Neural cell (in vitro differentiated cells): ENCODE data around the gene ARNT2. TPM values are rescaled to one million over a fixed set of nuclear protein-coding genes. Genes with fewer than 3 reads are reported as not detected.

Source experiments
- H2AFZ ChIP-seq: fragments of 200-600, 300-800 bp; sonication (generic), shearing (Covaris generic); 2 replicates; pipeline ENCODE4 v1.6.0; 2014; ENCODE audit warnings: low read depth, mild to moderate bottlenecking, antibody characterized with exemption, low read length, moderate library complexity
- H3F3A ChIP-seq: fragments of 200-600 bp; shearing (Covaris generic); 2 replicates; pipeline ENCODE4 v1.6.1; 2016; ENCODE audit warnings: mild to moderate bottlenecking, moderate library complexity, mixed read lengths, antibody characterized with exemption, low read length; ENCODE audit not compliant: insufficient read depth, poor library complexity, severe bottlenecking
- H3K27ac ChIP-seq: fragments of 200-600, 300-800 bp; sonication (generic), shearing (Covaris generic); 2 replicates; pipeline ENCODE4 v1.5.1; 2014; ENCODE audit warnings: mild to moderate bottlenecking, low read length, moderate library complexity
- H3K27me3 ChIP-seq: fragments of 300-800, 200-600 bp; sonication (generic), shearing (Covaris generic); 2 replicates; pipeline ENCODE4 v1.6.0; 2014; ENCODE audit warnings: mild to moderate bottlenecking, low read depth, low read length, moderate library complexity; ENCODE audit not compliant: insufficient read depth
- H3K36me3 ChIP-seq: fragments of 300-800, 200-600 bp; sonication (generic), shearing (Covaris generic); 2 replicates; pipeline ENCODE4 v1.5.1; 2014; ENCODE audit warnings: mild to moderate bottlenecking, antibody characterized with exemption, low read length, moderate library complexity; ENCODE audit not compliant: insufficient read depth
- H3K4me2 ChIP-seq: fragments of 300-800, 200-600 bp; sonication (generic), shearing (Covaris generic); 2 replicates; pipeline ENCODE4 v1.6.0; 2014; ENCODE audit warnings: mild to moderate bottlenecking, low read length
- H3K4me3 ChIP-seq: fragments of 300-800, 200-600 bp; sonication (generic), shearing (Covaris generic); 2 replicates; pipeline ENCODE4 v1.5.1; 2014; ENCODE audit warnings: mild to moderate bottlenecking, low read length, moderate library complexity
- H3K79me2 ChIP-seq: fragments of 200-600 bp; shearing (Covaris generic); replicated peaks from 2 replicates; pipeline ENCODE4 v1.6.0; 2014; ENCODE audit warnings: mild to moderate bottlenecking, low read length, moderate library complexity; ENCODE audit not compliant: insufficient read depth
- H3K9ac ChIP-seq: fragments of 300-800, 200-600 bp; sonication (generic), shearing (Covaris generic); 2 replicates; pipeline ENCODE4 v1.6.1; 2016; ENCODE audit warnings: mild to moderate bottlenecking, low read length, mixed read lengths
- H3K9me2 ChIP-seq: fragments of 200-600 bp; shearing (Covaris generic); 2 replicates; pipeline ENCODE4 v1.6.1; 2016; ENCODE audit warnings: mild to moderate bottlenecking, low read length, mixed read lengths; ENCODE audit not compliant: insufficient read depth
- H3K9me3 ChIP-seq: fragments of 200-600, 300-800 bp; sonication (generic), shearing (Covaris generic); 2 replicates; pipeline ENCODE4 v1.6.1; 2016; ENCODE audit warnings: mild to moderate bottlenecking, mixed run types, low read length, moderate library complexity, mixed read lengths
- H4K20me1 ChIP-seq: fragments of 200-600 bp; shearing (Covaris generic); 2 replicates; pipeline ENCODE4 v1.6.1; 2016; ENCODE audit warnings: mild to moderate bottlenecking, mixed run types; ENCODE audit not compliant: insufficient read depth
- EP300 ChIP-seq: fragments of 450-650 bp; conservative IDR thresholded peaks from 2 replicates; pipeline ENCODE4 v1.6.1; 2014; ENCODE audit warnings: antibody characterized with exemption, mild to moderate bottlenecking, moderate library complexity; ENCODE audit not compliant: poor library complexity, severe bottlenecking
- EZH2 ChIP-seq: fragments of 200-600, 300-800 bp; shearing (Covaris generic), sonication (generic); IDR thresholded peaks from 2 replicates; pipeline ENCODE4 v1.6.1; 2014; ENCODE audit warnings: antibody characterized with exemption, low read length, borderline replicate concordance, mild to moderate bottlenecking; ENCODE audit not compliant: insufficient read depth, poor library complexity, severe bottlenecking
- MXI1 ChIP-seq: fragments of 450-650 bp; conservative IDR thresholded peaks from 2 replicates; pipeline ENCODE4 v1.6.1; 2014; ENCODE audit warnings: antibody characterized with exemption, mild to moderate bottlenecking; ENCODE audit not compliant: poor library complexity, severe bottlenecking
- POLR2AphosphoS5 ChIP-seq: IDR thresholded peaks from 2 replicates; pipeline ENCODE4 v1.6.1; 2012
- RAD21 ChIP-seq: fragments of 450-650 bp; conservative IDR thresholded peaks from 2 replicates; pipeline ENCODE4 v1.6.1; 2014; ENCODE audit warnings: antibody characterized with exemption, mild to moderate bottlenecking, moderate library complexity
- SMC3 ChIP-seq: fragments of 450-650 bp; conservative IDR thresholded peaks from 2 replicates; pipeline ENCODE4 v1.6.1; 2014; ENCODE audit warnings: antibody characterized with exemption, mild to moderate bottlenecking, moderate library complexity; ENCODE audit not compliant: poor library complexity
- TAF1 ChIP-seq: IDR thresholded peaks from 2 replicates; pipeline ENCODE4 v1.6.1; 2012; ENCODE audit warnings: low read depth
- polyA plus RNA-seq: library from polyadenylated mRNA; depleted of rRNA; stranded (reverse); fragments of >200 nt; gene quantifications from 2 replicates; pipeline ENCODE4 v1.2.3, GENCODE V29; 2014
- TF ChIP-seq, protein P1 (sequence below): fragments of 450-650 bp; IDR thresholded peaks from 2 replicates; pipeline ENCODE4 v1.5.1; 2014; ENCODE audit warnings: antibody characterized with exemption, mild to moderate bottlenecking, moderate library complexity; ENCODE audit not compliant: poor library complexity, severe bottlenecking
- TF ChIP-seq, protein P2 (sequence below): IDR thresholded peaks from 2 replicates; pipeline ENCODE4 v1.6.1; 2012; ENCODE audit warnings: borderline replicate concordance

Gene ARNT2
- polyA plus RNA-seq, 1 donor from 2014 or later: 41.2 TPM

DNA sequence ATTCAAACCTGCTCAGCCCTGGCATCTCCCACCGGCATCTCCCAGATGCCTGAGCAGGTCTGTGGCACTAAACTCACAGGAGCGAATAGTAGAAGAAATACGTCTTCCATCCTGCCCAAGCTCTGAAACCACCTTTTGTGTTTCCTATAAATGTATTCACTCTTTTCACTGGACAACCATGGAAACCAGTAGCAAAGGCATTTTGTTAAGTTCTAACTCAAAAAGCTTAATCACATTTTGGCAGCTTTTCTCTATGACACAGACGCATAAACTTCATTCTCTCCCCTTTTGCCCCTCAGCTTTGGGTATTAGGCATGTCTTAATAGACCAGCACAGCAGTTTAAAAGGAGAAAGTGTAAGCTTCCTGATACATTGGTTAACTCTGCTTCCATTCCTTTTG, 24.5 kb upstream of the ARNT2 start:
- H3K27ac ChIP-seq: no peak overlapping the region
- H3K36me3 ChIP-seq: no peaks in the 10 kb centered on the region
- no peaks in the 10 kb centered on the region for H4K20me1 ChIP-seq
- TF ChIP-seq RAD21 (no peak), POLR2AphosphoS5 (no peak), MXI1 (no peak), TAF1 (no peak), SMC3 (no peak), EZH2 (no peak), EP300 (no peak)
- TF ChIP-seq, protein P1, sequence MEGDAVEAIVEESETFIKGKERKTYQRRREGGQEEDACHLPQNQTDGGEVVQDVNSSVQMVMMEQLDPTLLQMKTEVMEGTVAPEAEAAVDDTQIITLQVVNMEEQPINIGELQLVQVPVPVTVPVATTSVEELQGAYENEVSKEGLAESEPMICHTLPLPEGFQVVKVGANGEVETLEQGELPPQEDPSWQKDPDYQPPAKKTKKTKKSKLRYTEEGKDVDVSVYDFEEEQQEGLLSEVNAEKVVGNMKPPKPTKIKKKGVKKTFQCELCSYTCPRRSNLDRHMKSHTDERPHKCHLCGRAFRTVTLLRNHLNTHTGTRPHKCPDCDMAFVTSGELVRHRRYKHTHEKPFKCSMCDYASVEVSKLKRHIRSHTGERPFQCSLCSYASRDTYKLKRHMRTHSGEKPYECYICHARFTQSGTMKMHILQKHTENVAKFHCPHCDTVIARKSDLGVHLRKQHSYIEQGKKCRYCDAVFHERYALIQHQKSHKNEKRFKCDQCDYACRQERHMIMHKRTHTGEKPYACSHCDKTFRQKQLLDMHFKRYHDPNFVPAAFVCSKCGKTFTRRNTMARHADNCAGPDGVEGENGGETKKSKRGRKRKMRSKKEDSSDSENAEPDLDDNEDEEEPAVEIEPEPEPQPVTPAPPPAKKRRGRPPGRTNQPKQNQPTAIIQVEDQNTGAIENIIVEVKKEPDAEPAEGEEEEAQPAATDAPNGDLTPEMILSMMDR: no peak
- TF ChIP-seq, protein P2, sequence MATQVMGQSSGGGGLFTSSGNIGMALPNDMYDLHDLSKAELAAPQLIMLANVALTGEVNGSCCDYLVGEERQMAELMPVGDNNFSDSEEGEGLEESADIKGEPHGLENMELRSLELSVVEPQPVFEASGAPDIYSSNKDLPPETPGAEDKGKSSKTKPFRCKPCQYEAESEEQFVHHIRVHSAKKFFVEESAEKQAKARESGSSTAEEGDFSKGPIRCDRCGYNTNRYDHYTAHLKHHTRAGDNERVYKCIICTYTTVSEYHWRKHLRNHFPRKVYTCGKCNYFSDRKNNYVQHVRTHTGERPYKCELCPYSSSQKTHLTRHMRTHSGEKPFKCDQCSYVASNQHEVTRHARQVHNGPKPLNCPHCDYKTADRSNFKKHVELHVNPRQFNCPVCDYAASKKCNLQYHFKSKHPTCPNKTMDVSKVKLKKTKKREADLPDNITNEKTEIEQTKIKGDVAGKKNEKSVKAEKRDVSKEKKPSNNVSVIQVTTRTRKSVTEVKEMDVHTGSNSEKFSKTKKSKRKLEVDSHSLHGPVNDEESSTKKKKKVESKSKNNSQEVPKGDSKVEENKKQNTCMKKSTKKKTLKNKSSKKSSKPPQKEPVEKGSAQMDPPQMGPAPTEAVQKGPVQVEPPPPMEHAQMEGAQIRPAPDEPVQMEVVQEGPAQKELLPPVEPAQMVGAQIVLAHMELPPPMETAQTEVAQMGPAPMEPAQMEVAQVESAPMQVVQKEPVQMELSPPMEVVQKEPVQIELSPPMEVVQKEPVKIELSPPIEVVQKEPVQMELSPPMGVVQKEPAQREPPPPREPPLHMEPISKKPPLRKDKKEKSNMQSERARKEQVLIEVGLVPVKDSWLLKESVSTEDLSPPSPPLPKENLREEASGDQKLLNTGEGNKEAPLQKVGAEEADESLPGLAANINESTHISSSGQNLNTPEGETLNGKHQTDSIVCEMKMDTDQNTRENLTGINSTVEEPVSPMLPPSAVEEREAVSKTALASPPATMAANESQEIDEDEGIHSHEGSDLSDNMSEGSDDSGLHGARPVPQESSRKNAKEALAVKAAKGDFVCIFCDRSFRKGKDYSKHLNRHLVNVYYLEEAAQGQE: no peak
- no peaks in the 10 kb centered on the region for H3K27me3 ChIP-seq
- no peaks in the 10 kb centered on the region for H3K9me3 ChIP-seq
- no peak overlapping the region for H3K4me2 ChIP-seq
- H3K9ac ChIP-seq: no peak overlapping the region
- no peak overlapping the region for H2AFZ ChIP-seq
- no peaks in the 10 kb centered on the region for H3K9me2 ChIP-seq
- H3F3A ChIP-seq: no peaks in the 10 kb centered on the region
- H3K4me3 ChIP-seq: no peak overlapping the region
- no peaks in the 10 kb centered on the region for H3K79me2 ChIP-seq

DNA sequence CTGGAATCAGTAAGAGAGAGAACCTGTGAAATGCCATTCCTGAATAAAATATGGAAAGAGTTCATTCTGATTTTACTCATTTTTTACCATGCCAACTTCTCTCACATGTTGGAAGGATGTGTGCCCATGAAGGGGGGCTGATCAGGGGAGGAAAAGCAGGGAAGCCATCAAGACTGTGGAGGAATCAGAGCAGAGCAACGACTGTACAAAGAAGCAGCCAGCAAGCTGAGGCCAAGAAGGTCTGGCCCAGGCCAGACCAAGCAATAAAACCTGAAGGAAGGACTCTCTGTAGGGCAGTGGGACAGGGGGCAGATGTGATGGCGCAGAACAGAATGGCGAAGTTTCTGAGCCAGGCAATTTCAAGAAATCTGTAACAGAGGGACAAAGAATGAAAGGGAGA, 24.0 kb upstream of the ARNT2 start:
- H3K79me2 ChIP-seq: no peaks in the 10 kb centered on the region
- no peaks in the 10 kb centered on the region for H3K27me3 ChIP-seq
- H3F3A ChIP-seq: no peaks in the 10 kb centered on the region
- no peaks in the 10 kb centered on the region for H4K20me1 ChIP-seq
- no peak overlapping the region for H3K4me2 ChIP-seq
- no peak overlapping the region for H3K9ac ChIP-seq
- TF ChIP-seq EZH2 (no peak), SMC3 (no peak), EP300 (no peak), POLR2AphosphoS5 (no peak), TAF1 (no peak), MXI1 (no peak), RAD21 (no peak)
- TF ChIP-seq, protein P2: no peak
- TF ChIP-seq, protein P1: no peak
- H2AFZ ChIP-seq: no peak overlapping the region
- H3K9me2 ChIP-seq: no peaks in the 10 kb centered on the region
- no peak overlapping the region for H3K4me3 ChIP-seq
- H3K27ac ChIP-seq: no peak overlapping the region
- H3K9me3 ChIP-seq: no peaks in the 10 kb centered on the region
- H3K36me3 ChIP-seq: no peaks in the 10 kb centered on the region
